ENCODE data around the gene RAB35.
"Not testable (repeated sequence)": the region's sequence is repeated elsewhere in the genome, so short reads cannot be mapped to it uniquely, and the experiment has no call there.

RAB35 gene

DNA sequence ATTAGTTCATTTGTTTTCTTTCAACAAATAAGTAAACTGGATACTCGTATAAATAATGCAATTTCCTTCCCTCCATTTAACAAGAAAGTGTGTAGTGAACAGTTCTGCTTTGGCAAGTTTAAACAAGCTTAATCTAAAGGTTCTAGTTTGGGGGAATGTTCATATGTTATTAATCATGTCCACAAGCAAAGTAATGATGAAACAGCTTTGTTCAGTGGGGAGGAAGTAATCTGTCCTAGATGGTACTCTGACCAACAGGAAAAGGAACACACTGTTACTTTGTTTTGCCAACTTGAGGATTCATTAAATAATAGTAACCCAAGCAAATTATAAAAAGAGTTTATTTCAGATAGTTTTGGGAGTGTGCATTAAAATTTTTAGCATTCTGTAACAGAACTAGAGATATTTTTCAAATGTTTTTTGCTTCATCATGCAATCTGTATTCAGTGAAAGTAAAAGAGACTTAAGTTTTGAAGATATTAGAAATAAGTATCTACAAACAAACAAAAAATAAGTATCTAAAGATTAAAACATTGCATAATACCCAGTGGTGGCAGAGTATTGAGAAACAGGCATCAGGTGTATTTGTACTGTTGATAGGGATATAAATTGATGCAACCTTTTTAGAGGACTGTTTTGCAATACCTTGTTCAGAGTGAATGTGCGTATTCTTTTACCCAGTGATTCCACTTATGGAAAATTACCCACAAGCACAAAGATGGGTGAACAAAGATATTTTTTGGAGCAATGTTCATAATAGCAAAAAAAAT lies 61.1 kb downstream of the RAB35 start:
- DNase-seq = no peak

DNA sequence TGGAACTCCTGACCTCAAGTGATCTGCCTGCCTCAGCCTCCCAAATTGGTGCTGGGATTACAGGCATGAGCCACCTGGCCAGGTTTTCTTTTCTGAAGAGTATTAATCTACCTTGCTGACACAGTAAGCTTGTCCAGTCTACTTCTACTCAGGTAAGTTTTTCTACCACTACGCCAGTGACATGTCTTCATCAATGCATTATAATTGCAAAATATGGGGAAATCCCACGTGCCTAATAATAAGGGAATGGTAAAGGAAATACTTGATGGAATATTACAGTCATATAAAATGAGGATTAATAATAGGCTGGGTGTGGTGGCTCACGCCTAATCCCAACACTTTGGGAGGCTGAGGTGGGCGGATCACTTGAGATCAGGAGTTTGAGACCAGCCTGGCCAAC lies 62.3 kb downstream of the RAB35 start:
- no peak for DNase-seq

DNA sequence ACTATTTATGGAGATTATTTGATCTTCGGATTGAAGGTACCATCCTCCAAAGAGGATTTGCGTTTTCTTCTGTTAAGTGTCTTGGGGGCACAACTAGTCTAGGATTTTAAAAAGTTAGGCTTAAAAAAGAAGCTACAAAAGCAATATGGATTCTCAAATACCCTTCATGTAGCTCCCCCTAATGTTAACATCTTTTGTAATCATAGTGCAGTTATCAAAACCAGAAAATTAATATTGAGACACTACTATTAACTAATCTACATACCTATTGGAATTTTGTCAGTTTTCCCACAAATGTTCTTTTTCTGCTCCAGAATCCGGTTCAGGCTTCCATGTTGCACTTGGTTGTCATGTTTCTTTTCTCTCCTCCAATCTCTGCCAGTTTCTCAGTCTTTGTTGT lies 65.0 kb downstream of the RAB35 start:
- DNase-seq = no peak

- no peak for DNase-seq
These were observed 67.1 kb downstream of the RAB35 start for GRCh38 chr12:120049426-120049825.

GRCh38 chr12:120048263-120048662 lies 68.3 kb downstream of the RAB35 start:
- no peak for DNase-seq

- DNase-seq = no peak
These were observed 69.5 kb downstream of the RAB35 start for GRCh38 chr12:120047072-120047471.

- DNase-seq = not testable (repeated sequence)
These were observed 71.2 kb downstream of the RAB35 start for GRCh38 chr12:120045367-120045766.

All from GOT3 (cell line).